Body of pancreas (tissue), 4 donors: ENCODE data around the gene HDAC2. TPM values are rescaled to one million over a fixed set of nuclear protein-coding genes. Genes with fewer than 3 reads are reported as not detected.
"Not testable (repeated sequence)": the region's sequence is repeated elsewhere in the genome, so short reads cannot be mapped to it uniquely, and the experiment has no call there.

Experiments
- ATAC-seq: fragments of 150-250 bp; one replicate; pipeline ENCODE4 v1.9.1; 2016
- DNase-seq, 4 donors: peaks; one replicate each; pipeline ENCODE4 v3.0.0-alpha.2; 2019
- H3K27ac ChIP-seq, 4 donors: fragments of 200-600 bp; sonication (generic); 1 replicate in 3 of 4; 2 replicates in 1 of 4; pipeline versions ENCODE4 v1.5.1 to v1.6.1; 2016 to 2019; ENCODE audit warnings: mild to moderate bottlenecking in 1 of 4, mixed read lengths in 1 of 4, moderate library complexity in 1 of 4
- H3K27me3 ChIP-seq, 2 donors: fragments of 200-600 bp; sonication (generic); one replicate each; pipeline ENCODE4 v1.6.0; 2016; ENCODE audit warnings: mild to moderate bottlenecking in 1 of 2
- H3K36me3 ChIP-seq, 2 donors: fragments of 200-600 bp; sonication (generic); replicated peaks in 1 of 2; 2 replicates each; pipeline ENCODE4 v1.5.1; 2016; ENCODE audit warnings: low read depth in 2 of 2; ENCODE audit not compliant: insufficient read depth in 1 of 2
- H3K4me1 ChIP-seq: fragments of 200-600 bp; sonication (generic); one replicate; pipeline ENCODE4 v1.6.0; 2016
- H3K4me3 ChIP-seq, 2 donors: fragments of 200-600 bp; sonication (generic); 1 replicate in 1 of 2; 2 replicates in 1 of 2; pipeline ENCODE4 v1.5.1; 2016 to 2019
- H3K9me3 ChIP-seq, 3 donors: fragments of 200-600 bp; sonication (generic); 1 replicate in 2 of 3; 2 replicates in 1 of 3; pipeline ENCODE4 v1.5.1; 2016
- CTCF ChIP-seq, 7 experiments: fragments of 450-650 bp in 4 of 7; fragments of 200-600 bp in 3 of 7; sonication (generic) in 3 of 7; IDR thresholded peaks; one replicate each; pipeline ENCODE4 v1.5.1; 2016 to 2019; ENCODE audit warnings: antibody characterized with exemption in 7 of 7
- POLR2A ChIP-seq, 3 donors: fragments of 450-650 bp; IDR thresholded peaks; one replicate each; pipeline ENCODE4 v1.6.1; 2016; ENCODE audit warnings: antibody characterized with exemption in 3 of 3, mild to moderate bottlenecking in 2 of 3
- WGBS, 2 donors: methylation state at CpG; one replicate each; pipeline ENCODE4 v1.1.5; 2017; 5-methylcytosine and 5-hydroxymethylcytosine counted together
- intact Hi-C: fragments of 100-400 bp; cut with DNase I; formaldehyde crosslinking; loops from one replicate; pipeline ENCODE4 v1.15.1; 2023
- total RNA-seq, 2 donors: library from RNA; depleted of rRNA; stranded (reverse); fragments of >200 nt; gene quantifications; one replicate each; pipeline ENCODE4 v1.1.0, GENCODE V29; 2016

The HDAC2 gene
- total RNA-seq, 2 donors from 2014 or later = 31.3 to 35.3 TPM

- ATAC-seq = no peak
Observed at GRCh38 chr6:113989675-113990074, 18.7 kb upstream of the HDAC2 start.

DNA sequence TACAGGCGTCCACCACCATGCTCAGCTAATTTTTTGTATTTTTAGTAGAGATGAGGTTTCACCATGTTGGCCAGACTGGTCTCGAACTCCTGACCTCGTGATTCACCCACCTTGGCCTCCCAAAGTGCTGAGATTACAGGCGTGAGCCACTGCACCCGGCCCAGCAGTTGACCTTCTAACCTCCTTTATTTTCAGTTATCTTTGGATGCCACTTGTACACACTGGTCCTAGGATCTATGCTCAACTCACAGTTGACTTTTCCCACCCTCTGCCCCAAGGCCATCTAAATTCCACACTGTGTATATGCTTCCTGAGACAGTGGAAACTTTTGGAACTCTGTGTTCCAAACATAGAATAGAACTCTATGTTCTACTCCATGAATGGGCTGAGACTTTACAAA lies 11.7 kb upstream of the HDAC2 start:
- DNase-seq, H3K36me3 ChIP-seq, ATAC-seq, H3K4me3 ChIP-seq, H3K27ac ChIP-seq, intact Hi-C loops, H3K27me3 ChIP-seq, H3K9me3 ChIP-seq, H3K4me1 ChIP-seq: not testable (repeated sequence)
- 74 to 75% methylated on average over 5 of the region's 5 CpGs for WGBS, 2 donors

More at GRCh38 chr6:113989675-113990074, 18.7 kb upstream of the HDAC2 start:
- no peaks in the 10 kb centered on the region for H3K4me1 ChIP-seq
- no peak overlapping the region for H3K4me3 ChIP-seq
- no peaks in the 10 kb centered on the region for H3K27me3 ChIP-seq
- no peak overlapping the region for H3K27ac ChIP-seq
- DNase-seq = no peak
- TF ChIP-seq CTCF (IDR thresholded peaks at IDR 0.05) (no peak), POLR2A (IDR thresholded peaks at IDR 0.05) (no peak)
- H3K9me3 ChIP-seq = no peaks in the 10 kb centered on the region
- H3K36me3 ChIP-seq = no peaks in the 10 kb centered on the region
- intact Hi-C loops = no loop called here

DNA sequence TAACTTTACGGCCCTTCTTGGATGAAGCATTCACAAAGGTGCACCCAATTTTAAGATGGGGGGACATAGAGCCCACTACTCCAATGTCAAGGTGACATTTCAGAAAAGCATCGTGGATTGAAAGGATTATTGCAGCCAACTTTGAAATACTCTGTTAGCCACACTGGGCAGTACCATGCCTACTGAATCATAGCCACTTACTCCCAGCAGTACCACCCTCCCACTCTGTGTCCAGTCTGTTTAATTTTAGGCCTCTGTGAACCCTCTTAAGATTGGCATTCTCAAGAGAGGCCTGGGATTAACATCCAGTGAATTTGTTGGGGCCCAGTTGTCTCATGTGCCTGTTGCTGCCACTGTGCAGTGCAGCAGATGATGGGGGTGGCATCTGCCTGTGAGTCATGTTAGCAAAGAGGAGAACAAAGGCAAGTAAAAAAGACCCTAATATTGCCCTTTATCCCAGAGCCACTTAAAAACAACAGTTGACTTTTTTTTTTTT lies 11.2 kb upstream of the HDAC2 start:
- H3K27me3 ChIP-seq = no peaks in the 10 kb centered on the region
- H3K36me3 ChIP-seq = no peaks in the 10 kb centered on the region
- DNase-seq (no peak), ATAC-seq (no peak)
- 92 to 95% methylated on average over 2 of the region's 2 CpGs for WGBS, 2 donors
- TF ChIP-seq CTCF (IDR thresholded peaks at IDR 0.05) (no peak), POLR2A (IDR thresholded peaks at IDR 0.05) (no peak)
- H3K4me3 ChIP-seq = no peak overlapping the region
- no peaks in the 10 kb centered on the region for H3K4me1 ChIP-seq
- intact Hi-C loops = no loop called here
- no peaks in the 10 kb centered on the region for H3K9me3 ChIP-seq
- H3K27ac ChIP-seq = no peak overlapping the region

- Histone ChIP-seq H3K4me3 (no peak overlapping the region), H3K4me1 (no peaks in the 10 kb centered on the region), H3K27ac (no peak overlapping the region), H3K27me3 (no peaks in the 10 kb centered on the region), H3K36me3 (no peaks in the 10 kb centered on the region), H3K9me3 (no peaks in the 10 kb centered on the region)
- WGBS, 2 donors = 84 to 91% methylated on average over 4 of the region's 4 CpGs
- DNase-seq = no peak
- peak; percentile 35 for ATAC-seq
- intact Hi-C loops = no loop called here
- TF ChIP-seq POLR2A (IDR thresholded peaks at IDR 0.05) (no peak), CTCF (IDR thresholded peaks at IDR 0.05) (peak in 4 of 7 experiments; percentile 8 to 23 (median 14))
Observed at GRCh38 chr6:113980937-113981554, 10.1 kb upstream of the HDAC2 start.

- Histone ChIP-seq H3K27ac (no peak overlapping the region), H3K36me3 (no peaks in the 10 kb centered on the region), H3K4me1 (no peaks in the 10 kb centered on the region), H3K27me3 (no peaks in the 10 kb centered on the region), H3K9me3 (no peaks in the 10 kb centered on the region), H3K4me3 (no peak overlapping the region)
- DNase-seq (no peak), ATAC-seq (no peak)
- intact Hi-C loops = no loop called here
- TF ChIP-seq POLR2A (IDR thresholded peaks at IDR 0.05) (no peak), CTCF (IDR thresholded peaks at IDR 0.05) (no peak)
- 37 to 41% methylated on average over 1 of the region's 1 CpG for whole genome bisulfite sequencing, 2 donors
Observed at GRCh38 chr6:113979937-113980336, 9.0 kb upstream of the HDAC2 start.
